Sigmoid colon (tissue), 7 donors: Measurements from ENCODE around the gene RHBDL3. TPM values are rescaled to one million over a fixed set of nuclear protein-coding genes. Genes with fewer than 3 reads are reported as not detected.

Experiments used
- DNase-seq: peaks from one replicate; pipeline ENCODE4 v3.0.0-alpha.2; 2019
- H3K27ac ChIP-seq, 4 donors: fragments of 200-600 bp; sonication (generic); one replicate each; pipeline ENCODE4 v1.5.1; 2016 to 2019; ENCODE audit warnings: mild to moderate bottlenecking in 1 of 4
- H3K27me3 ChIP-seq, 3 donors: fragments of 200-600 bp; sonication (generic); one replicate each; pipeline ENCODE4 v1.5.1; 2019; ENCODE audit warnings: mild to moderate bottlenecking in 1 of 3
- H3K36me3 ChIP-seq, 4 donors: fragments of 200-600 bp; sonication (generic); one replicate each; pipeline ENCODE4 v1.5.1; 2016 to 2019
- H3K4me1 ChIP-seq, 4 donors: fragments of 200-600 bp; sonication (generic); one replicate each; pipeline ENCODE4 v1.5.1; 2017 to 2019
- H3K4me3 ChIP-seq, 4 donors: fragments of 200-600 bp; sonication (generic); one replicate each; pipeline ENCODE4 v1.5.1; 2017 to 2019; ENCODE audit warnings: mild to moderate bottlenecking in 2 of 4, moderate library complexity in 1 of 4
- H3K9me3 ChIP-seq, 4 donors: fragments of 200-600 bp in 3 of 4; sonication (generic) in 3 of 4; one replicate each; pipeline versions ENCODE4 v1.5.1 to v1.6.1; 2013 to 2019
- EP300 ChIP-seq, 4 donors: sonication (generic); formaldehyde crosslinking; IDR thresholded peaks; one replicate each; pipeline ENCODE4 v1.6.1; 2017; ENCODE audit warnings: antibody characterized with exemption in 4 of 4
- POLR2A ChIP-seq, 2 donors: fragments of 450-650 bp; IDR thresholded peaks; one replicate each; pipeline ENCODE4 v1.6.1; 2016; ENCODE audit warnings: antibody characterized with exemption in 2 of 2, mild to moderate bottlenecking in 2 of 2, moderate library complexity in 2 of 2
- POLR2AphosphoS5 ChIP-seq, 4 donors: sonication (generic); formaldehyde crosslinking; IDR thresholded peaks; one replicate each; pipeline ENCODE4 v1.6.1; 2017; ENCODE audit warnings: antibody characterized with exemption in 4 of 4
- WGBS, 2 donors: extraction: QIAGEN DNeasy Blood & Tissue Kit; methylation state at CpG; one replicate each; pipeline ENCODE4 v1.1.7; 2013; 5-methylcytosine and 5-hydroxymethylcytosine counted together
- intact Hi-C: fragments of 100-400 bp; cut with DNase I; formaldehyde crosslinking; loops from one replicate; pipeline ENCODE4 v1.15.1; 2023
- polyA plus RNA-seq, 3 donors: library from polyadenylated mRNA; stranded (reverse); fragments of 200-250 nt; gene quantifications; one replicate each; pipeline ENCODE4 v1.2.3, GENCODE V29; 2013
- total RNA-seq, 4 donors: library from RNA; depleted of rRNA; stranded (reverse); fragments of >200 nt; gene quantifications; one replicate each; pipeline ENCODE4 v1.1.0, GENCODE V29; 2016
- TF ChIP-seq, protein P1 (sequence below), 4 experiments: fragments of 450-650 bp in 3 of 4; fragments of 200-600 bp in 1 of 4; IDR thresholded peaks; one replicate each; pipeline ENCODE4 v1.5.1; 2016 to 2019; ENCODE audit warnings: antibody characterized with exemption in 4 of 4, mild to moderate bottlenecking in 3 of 4, moderate library complexity in 2 of 4
- donor health status: healthy with polysubstance abuse.
- donor health status: Bipolar disorder and iron deficiency.
- donor health status: healthy.

Gene RHBDL3
- total and polyA plus RNA-seq, 7 donors, result 0.23 to 0.83 (median 0.61) TPM; not detected in 1

DNA sequence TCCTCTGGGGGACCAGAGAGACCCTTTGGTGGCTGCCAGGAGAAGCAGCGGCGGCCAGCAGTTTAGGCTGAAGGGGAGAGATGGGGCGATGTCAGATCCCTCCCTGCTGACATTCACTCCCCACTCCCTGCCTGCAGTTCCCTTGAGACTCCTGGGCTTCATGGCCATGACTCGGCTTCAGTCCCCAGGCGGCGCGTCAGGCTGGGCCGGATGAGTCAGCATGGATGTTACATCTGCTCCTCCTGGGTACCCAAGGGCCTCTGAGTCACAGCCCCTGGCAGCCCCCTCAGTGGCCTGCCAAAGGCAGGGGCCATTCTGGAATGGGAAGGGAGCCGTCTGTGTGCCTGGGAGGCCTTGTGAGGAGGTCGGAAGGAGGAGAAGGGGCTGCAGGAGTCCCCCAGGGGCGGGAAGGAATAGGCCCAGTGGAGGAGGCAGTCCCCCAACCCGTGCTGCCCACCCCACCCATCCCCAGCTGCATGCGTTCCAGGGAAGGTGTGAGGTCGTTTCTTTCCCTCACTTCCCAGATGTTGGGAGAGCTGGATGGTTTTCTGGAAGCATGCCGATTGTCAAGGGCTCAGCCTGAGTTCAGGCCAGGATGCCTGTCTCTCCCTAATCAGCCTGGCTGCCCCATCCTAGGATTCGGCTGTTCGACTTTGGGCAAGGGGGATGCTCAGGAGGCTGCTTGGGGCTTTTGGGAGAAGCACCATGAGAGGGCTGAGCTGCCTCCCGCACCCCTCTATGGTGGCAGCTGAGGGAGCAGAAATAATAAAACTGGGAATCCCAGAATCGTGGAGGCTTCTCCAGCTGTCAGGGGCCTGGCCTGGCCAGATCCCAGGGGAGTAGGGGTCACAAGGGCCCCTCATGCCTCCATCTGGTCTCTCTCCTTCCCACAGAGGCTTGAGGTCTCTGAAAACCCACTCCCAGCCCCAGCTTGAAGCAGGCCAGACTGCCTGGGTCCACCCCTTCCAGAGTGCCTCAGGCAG lies 9.7 kb downstream of the RHBDL3 start:
- Histone ChIP-seq H3K4me1 (no peaks in the 10 kb centered on the region), H3K4me3 (no peak overlapping the region), H3K27ac (no peak overlapping the region), H3K9me3 (no peaks in the 10 kb centered on the region), H3K36me3 (no peaks in the 10 kb centered on the region), H3K27me3 (peaks cover 0 to 47% (median 3%) of the 10 kb centered on the region in 3 donors)
- DNase-seq, result no peak
- 58 to 68% methylated on average over 19 of the region's 19 CpGs for WGBS, 2 donors
- TF ChIP-seq EP300 (IDR thresholded peaks at IDR 0.05), result no peak
- no peak for TF ChIP-seq POLR2AphosphoS5 (IDR thresholded peaks at IDR 0.05)
- TF ChIP-seq, protein P1, sequence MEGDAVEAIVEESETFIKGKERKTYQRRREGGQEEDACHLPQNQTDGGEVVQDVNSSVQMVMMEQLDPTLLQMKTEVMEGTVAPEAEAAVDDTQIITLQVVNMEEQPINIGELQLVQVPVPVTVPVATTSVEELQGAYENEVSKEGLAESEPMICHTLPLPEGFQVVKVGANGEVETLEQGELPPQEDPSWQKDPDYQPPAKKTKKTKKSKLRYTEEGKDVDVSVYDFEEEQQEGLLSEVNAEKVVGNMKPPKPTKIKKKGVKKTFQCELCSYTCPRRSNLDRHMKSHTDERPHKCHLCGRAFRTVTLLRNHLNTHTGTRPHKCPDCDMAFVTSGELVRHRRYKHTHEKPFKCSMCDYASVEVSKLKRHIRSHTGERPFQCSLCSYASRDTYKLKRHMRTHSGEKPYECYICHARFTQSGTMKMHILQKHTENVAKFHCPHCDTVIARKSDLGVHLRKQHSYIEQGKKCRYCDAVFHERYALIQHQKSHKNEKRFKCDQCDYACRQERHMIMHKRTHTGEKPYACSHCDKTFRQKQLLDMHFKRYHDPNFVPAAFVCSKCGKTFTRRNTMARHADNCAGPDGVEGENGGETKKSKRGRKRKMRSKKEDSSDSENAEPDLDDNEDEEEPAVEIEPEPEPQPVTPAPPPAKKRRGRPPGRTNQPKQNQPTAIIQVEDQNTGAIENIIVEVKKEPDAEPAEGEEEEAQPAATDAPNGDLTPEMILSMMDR (IDR thresholded peaks at IDR 0.05), result no peak
- TF ChIP-seq POLR2A (IDR thresholded peaks at IDR 0.05), result no peak
- intact Hi-C loops, result no loop called here

DNA sequence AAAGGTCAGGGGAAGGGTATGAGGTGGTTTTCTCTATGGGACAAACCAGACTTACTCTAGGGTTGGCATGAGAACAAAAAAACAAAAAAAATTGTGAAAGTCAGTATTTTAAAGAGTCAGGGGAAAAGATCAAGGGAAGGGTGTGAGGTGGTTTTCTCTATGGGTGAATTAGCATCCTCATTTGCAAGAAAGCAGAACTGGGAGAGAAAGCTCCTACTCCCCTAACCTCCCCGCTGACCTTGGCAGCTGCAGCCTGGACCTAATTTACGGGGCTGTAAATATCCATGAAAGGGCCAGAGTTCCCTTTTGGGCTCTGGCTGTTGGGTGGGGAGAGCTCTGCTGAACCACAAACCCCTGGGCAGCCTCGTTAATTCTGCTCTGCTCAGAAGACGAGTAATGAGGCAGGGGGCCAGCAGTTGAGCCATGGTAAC lies 10.6 kb downstream of the RHBDL3 start:
- 46 to 63% methylated on average over 4 of the region's 4 CpGs for whole genome bisulfite sequencing, 2 donors
- H3K9me3 ChIP-seq, result no peaks in the 10 kb centered on the region
- peaks cover 0 to 40% (median 0%) of the 10 kb centered on the region in 3 donors for H3K27me3 ChIP-seq
- TF ChIP-seq, protein P1 (IDR thresholded peaks at IDR 0.05), result no peak
- TF ChIP-seq POLR2A (IDR thresholded peaks at IDR 0.05), result no peak
- TF ChIP-seq EP300 (IDR thresholded peaks at IDR 0.05), result no peak
- no peak for TF ChIP-seq POLR2AphosphoS5 (IDR thresholded peaks at IDR 0.05)
- no peak overlapping the region for H3K4me3 ChIP-seq
- intact Hi-C loops, result no loop called here
- no peaks in the 10 kb centered on the region for H3K36me3 ChIP-seq
- peaks cover 0 to 3% (median 0%) of the 10 kb centered on the region in 4 donors for H3K4me1 ChIP-seq
- DNase-seq, result no peak
- no peak overlapping the region for H3K27ac ChIP-seq

DNA sequence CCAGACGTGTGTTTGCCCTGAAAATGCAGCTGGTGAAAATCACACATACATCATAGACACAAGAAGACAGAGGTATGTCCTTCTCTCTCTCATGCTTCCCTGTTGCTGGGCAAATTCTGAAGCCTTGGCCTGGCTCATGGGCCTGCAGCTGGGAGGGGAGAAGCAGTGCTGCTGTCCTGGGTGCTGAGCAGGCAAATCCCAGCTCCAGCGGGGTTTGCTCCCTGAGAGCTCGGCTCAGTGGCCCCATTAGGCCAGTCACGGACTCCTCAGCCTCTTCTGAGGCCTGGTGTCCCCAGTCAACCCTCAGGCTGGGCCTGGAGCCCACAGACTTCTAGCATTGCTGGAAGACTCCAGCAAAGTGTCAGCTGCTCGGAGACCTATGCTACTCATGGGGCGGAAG lies 11.7 kb downstream of the RHBDL3 start:
- no peaks in the 10 kb centered on the region for H3K9me3 ChIP-seq
- intact Hi-C loops, result no loop called here
- WGBS, 2 donors, result 80 to 81% methylated on average over 6 of the region's 6 CpGs
- peaks cover 0 to 32% (median 0%) of the 10 kb centered on the region in 3 donors for H3K27me3 ChIP-seq
- no peak for DNase-seq
- no peak overlapping the region for H3K4me3 ChIP-seq
- TF ChIP-seq, protein P1 (IDR thresholded peaks at IDR 0.05), result no peak
- TF ChIP-seq POLR2AphosphoS5 (IDR thresholded peaks at IDR 0.05) (no peak), EP300 (IDR thresholded peaks at IDR 0.05) (no peak), POLR2A (IDR thresholded peaks at IDR 0.05) (no peak)
- peaks cover 0 to 4% (median 0%) of the 10 kb centered on the region in 4 donors for H3K4me1 ChIP-seq
- H3K36me3 ChIP-seq, result no peaks in the 10 kb centered on the region
- H3K27ac ChIP-seq, result no peak overlapping the region

DNA sequence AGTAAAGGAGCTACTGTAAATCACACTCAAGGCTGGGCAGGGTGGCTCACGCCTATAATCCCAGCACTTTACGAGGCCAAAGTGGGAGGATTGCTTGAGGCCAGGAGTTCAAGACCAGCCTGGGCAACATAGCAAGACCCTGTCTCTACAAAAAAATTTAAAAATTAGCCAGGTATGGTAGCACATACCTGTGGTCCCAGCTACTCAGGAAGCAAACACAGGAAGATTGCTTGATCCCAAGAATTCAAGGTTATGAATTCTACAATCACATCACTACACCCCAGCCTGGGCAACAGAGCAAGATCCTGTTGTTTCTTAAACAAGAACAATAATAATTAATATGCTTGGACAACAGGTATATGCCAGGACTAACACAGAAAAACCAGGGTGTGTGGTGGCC lies 13.2 kb downstream of the RHBDL3 start:
- peaks cover 0 to 25% (median 0%) of the 10 kb centered on the region in 3 donors for H3K27me3 ChIP-seq
- H3K27ac ChIP-seq, result no peak overlapping the region
- no peak overlapping the region for H3K4me3 ChIP-seq
- TF ChIP-seq EP300 (IDR thresholded peaks at IDR 0.05), result no peak
- TF ChIP-seq POLR2A (IDR thresholded peaks at IDR 0.05), result no peak
- TF ChIP-seq, protein P1 (IDR thresholded peaks at IDR 0.05), result no peak
- no peak for DNase-seq
- no peaks in the 10 kb centered on the region for H3K9me3 ChIP-seq
- peaks cover 0 to 4% (median 0%) of the 10 kb centered on the region in 4 donors for H3K4me1 ChIP-seq
- H3K36me3 ChIP-seq, result no peaks in the 10 kb centered on the region
- intact Hi-C loops, result no loop called here
- 65 to 85% methylated on average over 2 of the region's 2 CpGs for whole genome bisulfite sequencing, 2 donors
